ENCODE results near the gene GPR132.

The GPR132 gene

GRCh38 chr14:105071326-105071725, 6.1 kb upstream of the GPR132 start:
- Histone ChIP-seq H3K36me3 (ENCODE audit: control insufficient read depth, insufficient read depth, low read length) (no peaks in the 10 kb centered on the region), H3K27me3 (replicated peaks; ENCODE audit: control insufficient read depth, insufficient read depth, low read length) (no peaks in the 10 kb centered on the region), H3K4me3 (replicated peaks; ENCODE audit: low read depth, low read length) (no peak overlapping the region)
- TF ChIP-seq CTCF (IDR thresholded peaks at IDR 0.05; ENCODE audit: insufficient read depth, low read length, poor library complexity, severe bottlenecking): no peak
- DNase-seq (ENCODE audit: extremely low read depth, insufficient read length): peak; percentile 19

- peak overlapping the region; percentile 52 for H3K4me3 ChIP-seq (replicated peaks; ENCODE audit: low read depth, low read length)
Observed at GRCh38 chr14:105070760-105071137, 5.5 kb upstream of the GPR132 start.

GRCh38 chr14:105069871-105070759, 4.9 kb upstream of the GPR132 start:
- Histone ChIP-seq H3K4me3 (replicated peaks; ENCODE audit: low read depth, low read length) (peak overlapping the region; percentile 53), H3K36me3 (ENCODE audit: control insufficient read depth, insufficient read depth, low read length) (no peaks in the 10 kb centered on the region), H3K27me3 (replicated peaks; ENCODE audit: control insufficient read depth, insufficient read depth, low read length) (no peaks in the 10 kb centered on the region)
- no peak for TF ChIP-seq CTCF (IDR thresholded peaks at IDR 0.05; ENCODE audit: insufficient read depth, low read length, poor library complexity, severe bottlenecking)
- peak; percentile 82 for DNase-seq (ENCODE audit: extremely low read depth, insufficient read length)

More at GRCh38 chr14:105070760-105071137, 5.5 kb upstream of the GPR132 start:
- no peak for TF ChIP-seq CTCF (IDR thresholded peaks at IDR 0.05; ENCODE audit: insufficient read depth, low read length, poor library complexity, severe bottlenecking)
- no peaks in the 10 kb centered on the region for H3K36me3 ChIP-seq (ENCODE audit: control insufficient read depth, insufficient read depth, low read length)
- DNase-seq (ENCODE audit: extremely low read depth, insufficient read length): no peak
- no peaks in the 10 kb centered on the region for H3K27me3 ChIP-seq (replicated peaks; ENCODE audit: control insufficient read depth, insufficient read depth, low read length)

- no peak for DNase-seq (ENCODE audit: extremely low read depth, insufficient read length)
- Histone ChIP-seq H3K36me3 (ENCODE audit: control insufficient read depth, insufficient read depth, low read length) (no peaks in the 10 kb centered on the region), H3K27me3 (replicated peaks; ENCODE audit: control insufficient read depth, insufficient read depth, low read length) (no peaks in the 10 kb centered on the region), H3K4me3 (replicated peaks; ENCODE audit: low read depth, low read length) (peak overlapping the region; percentile 53)
- no peak for TF ChIP-seq CTCF (IDR thresholded peaks at IDR 0.05; ENCODE audit: insufficient read depth, low read length, poor library complexity, severe bottlenecking)
Observed at GRCh38 chr14:105069522-105069870, 4.3 kb upstream of the GPR132 start.

GRCh38 chr14:105068818-105069217, 3.6 kb upstream of the GPR132 start:
- TF ChIP-seq CTCF (IDR thresholded peaks at IDR 0.05; ENCODE audit: insufficient read depth, low read length, poor library complexity, severe bottlenecking): no peak
- Histone ChIP-seq H3K27me3 (replicated peaks; ENCODE audit: control insufficient read depth, insufficient read depth, low read length) (no peaks in the 10 kb centered on the region), H3K4me3 (replicated peaks; ENCODE audit: low read depth, low read length) (peak overlapping the region; percentile 40; the same call in 1 of the 2 replicates), H3K36me3 (ENCODE audit: control insufficient read depth, insufficient read depth, low read length) (no peaks in the 10 kb centered on the region)
- peak; percentile 41 for DNase-seq (ENCODE audit: extremely low read depth, insufficient read length)
